Upper lobe of right lung (tissue), 1 donor: ENCODE results near the gene USP32. TPM values are rescaled to one million over a fixed set of nuclear protein-coding genes. Genes with fewer than 3 reads are reported as not detected.
"Not testable (repeated sequence)": the region's sequence is repeated elsewhere in the genome, so short reads cannot be mapped to it uniquely, and the experiment has no call there.

Experiments
- ATAC-seq: fragments of 200-7000 bp; cut with Tn5 transposase; one replicate; pipeline ENCODE4 v1.9.1; 2020; ENCODE audit warnings: mild to moderate bottlenecking, moderate library complexity
- DNase-seq: peaks from one replicate; pipeline ENCODE4 v3.0.0-alpha.2; 2020
- H3K27ac ChIP-seq: fragments of 200-600 bp; one replicate; pipeline ENCODE4 v1.8.0; 2022
- H3K27me3 ChIP-seq: fragments of 200-600 bp; one replicate; pipeline ENCODE4 v1.8.0; 2022; ENCODE audit warnings: mild to moderate bottlenecking
- H3K36me3 ChIP-seq: fragments of 200-600 bp; one replicate; pipeline ENCODE4 v1.8.0; 2022
- H3K4me1 ChIP-seq: fragments of 200-600 bp; one replicate; pipeline ENCODE4 v1.8.0; 2022
- H3K4me3 ChIP-seq: fragments of 200-600 bp; one replicate; pipeline ENCODE4 v1.8.0; 2022; ENCODE audit warnings: mild to moderate bottlenecking
- H3K9me3 ChIP-seq: fragments of 200-600 bp; one replicate; pipeline ENCODE4 v1.8.0; 2022
- CTCF ChIP-seq: fragments of 200-600 bp; IDR thresholded peaks from one replicate; pipeline ENCODE4 v1.8.0; 2022; ENCODE audit warnings: antibody characterized with exemption
- intact Hi-C: fragments of 100-400 bp; cut with DNase I; formaldehyde crosslinking; loops from one replicate; pipeline ENCODE4 v1.11.0; 2022
- total RNA-seq: library from RNA; stranded (reverse); fragmentation: NEBNext Ultra II Directional; extraction: Animal tissue kit (Norgen Biotek cat#: 25700); gene quantifications from one replicate; pipeline ENCODE4 v1.2.1, GENCODE V29; 2021
- donor health status: DM: no; HTN: yes; CAD: no; lungs with severe emphysema.

USP32 gene
- total RNA-seq, 1 donor from 2014 or later: 72.4 TPM

- H3K4me3 ChIP-seq, H3K4me1 ChIP-seq, intact Hi-C loops, DNase-seq, ATAC-seq, H3K27me3 ChIP-seq, H3K9me3 ChIP-seq, H3K27ac ChIP-seq: not testable (repeated sequence)
- peaks cover 19% of the 10 kb centered on the region for H3K36me3 ChIP-seq
Measured at GRCh38 chr17:60208302-60208701, 183.6 kb downstream of the USP32 start.

- DNase-seq, H3K4me3 ChIP-seq, H3K27ac ChIP-seq, ATAC-seq, H3K4me1 ChIP-seq, H3K9me3 ChIP-seq, intact Hi-C loops, H3K27me3 ChIP-seq: not testable (repeated sequence)
- peaks cover 18% of the 10 kb centered on the region for H3K36me3 ChIP-seq
Measured at GRCh38 chr17:60205782-60206181, 186.2 kb downstream of the USP32 start.

- ATAC-seq, H3K4me1 ChIP-seq, intact Hi-C loops, H3K27me3 ChIP-seq, H3K9me3 ChIP-seq, H3K27ac ChIP-seq, DNase-seq, H3K4me3 ChIP-seq: not testable (repeated sequence)
- peaks cover 62% of the 10 kb centered on the region for H3K36me3 ChIP-seq
Measured at GRCh38 chr17:60198630-60199029, 193.3 kb downstream of the USP32 start.

GRCh38 chr17:60194141-60194540 lies 197.8 kb downstream of the USP32 start:
- intact Hi-C loops, H3K4me1 ChIP-seq, H3K27me3 ChIP-seq, DNase-seq, H3K9me3 ChIP-seq, ATAC-seq, H3K4me3 ChIP-seq, H3K27ac ChIP-seq: not testable (repeated sequence)
- peaks cover 99% of the 10 kb centered on the region for H3K36me3 ChIP-seq

- H3K4me1 ChIP-seq: no peaks in the 10 kb centered on the region
- TF ChIP-seq CTCF: no peak
- no peaks in the 10 kb centered on the region for H3K27me3 ChIP-seq
- no peaks in the 10 kb centered on the region for H3K9me3 ChIP-seq
- no peak overlapping the region for H3K27ac ChIP-seq
- no peak for DNase-seq
- intact Hi-C loops: no loop called here
- peaks cover 94% of the 10 kb centered on the region for H3K36me3 ChIP-seq
- ATAC-seq: no peak
- H3K4me3 ChIP-seq: no peak overlapping the region
Measured at GRCh38 chr17:60193482-60193881, 198.5 kb downstream of the USP32 start.

GRCh38 chr17:60193032-60193431 lies 198.9 kb downstream of the USP32 start:
- H3K9me3 ChIP-seq, H3K4me1 ChIP-seq, ATAC-seq, H3K4me3 ChIP-seq, intact Hi-C loops, H3K27ac ChIP-seq, DNase-seq, H3K27me3 ChIP-seq: not testable (repeated sequence)
- H3K36me3 ChIP-seq: peaks cover 93% of the 10 kb centered on the region

GRCh38 chr17:60190032-60190431 lies 201.9 kb downstream of the USP32 start:
- H3K27ac ChIP-seq, H3K27me3 ChIP-seq, intact Hi-C loops, ATAC-seq, H3K4me3 ChIP-seq, H3K4me1 ChIP-seq, DNase-seq, H3K9me3 ChIP-seq: not testable (repeated sequence)
- peaks cover 87% of the 10 kb centered on the region for H3K36me3 ChIP-seq

GRCh38 chr17:60188759-60189158 lies 203.2 kb downstream of the USP32 start:
- no peak for DNase-seq
- peaks cover 86% of the 10 kb centered on the region for H3K36me3 ChIP-seq

GRCh38 chr17:60186846-60187745 lies 204.8 kb downstream of the USP32 start:
- ATAC-seq, DNase-seq, intact Hi-C loops, H3K4me3 ChIP-seq, H3K27me3 ChIP-seq, H3K9me3 ChIP-seq, H3K4me1 ChIP-seq: not testable (repeated sequence)
- Histone ChIP-seq H3K27ac (peak overlapping the region; percentile 4), H3K36me3 (peaks cover 85% of the 10 kb centered on the region)

More at GRCh38 chr17:60188759-60189158, 203.2 kb downstream of the USP32 start:
- Histone ChIP-seq H3K4me1 (no peaks in the 10 kb centered on the region), H3K27ac (no peak overlapping the region), H3K4me3 (no peak overlapping the region), H3K9me3 (no peaks in the 10 kb centered on the region), H3K27me3 (no peaks in the 10 kb centered on the region)
- TF ChIP-seq CTCF: no peak
- ATAC-seq: peak; percentile 63
- intact Hi-C loops: no loop called here

GRCh38 chr17:60186372-60186771 lies 205.6 kb downstream of the USP32 start:
- ATAC-seq, H3K4me1 ChIP-seq, H3K27ac ChIP-seq, DNase-seq, intact Hi-C loops, H3K4me3 ChIP-seq, H3K27me3 ChIP-seq, H3K9me3 ChIP-seq: not testable (repeated sequence)
- peaks cover 85% of the 10 kb centered on the region for H3K36me3 ChIP-seq

- DNase-seq, H3K4me1 ChIP-seq, intact Hi-C loops, H3K9me3 ChIP-seq, H3K27me3 ChIP-seq, H3K27ac ChIP-seq, H3K4me3 ChIP-seq, ATAC-seq: not testable (repeated sequence)
- peaks cover 73% of the 10 kb centered on the region for H3K36me3 ChIP-seq
Measured at GRCh38 chr17:60180380-60180779, 211.6 kb downstream of the USP32 start.

GRCh38 chr17:60178180-60178579 lies 213.8 kb downstream of the USP32 start:
- H3K4me3 ChIP-seq, ATAC-seq, intact Hi-C loops, H3K9me3 ChIP-seq, H3K27me3 ChIP-seq, DNase-seq, H3K4me1 ChIP-seq, H3K27ac ChIP-seq: not testable (repeated sequence)
- H3K36me3 ChIP-seq: peaks cover 53% of the 10 kb centered on the region
